ENCODE measurements around the gene SBNO2.

SBNO2 gene

GRCh38 chr19:1108291-1109031 lies 65.6 kb downstream of the SBNO2 start:
- no peak for TF ChIP-seq ESRRG (CRISPR knock-in tag; IDR thresholded peaks at IDR 0.05)
- no peak for TF ChIP-seq ZFP30 (CRISPR knock-in tag; IDR thresholded peaks at IDR 0.05)
- TF ChIP-seq ISL1 (CRISPR knock-in tag; IDR thresholded peaks at IDR 0.05): no peak
- TF ChIP-seq PATZ1 (CRISPR knock-in tag; IDR thresholded peaks at IDR 0.05; ENCODE audit: borderline replicate concordance): no peak
- TF ChIP-seq CSDC2 (CRISPR knock-in tag; IDR thresholded peaks at IDR 0.05): no peak
- TF ChIP-seq GLIS3 (CRISPR knock-in tag; IDR thresholded peaks at IDR 0.05): no peak
- no peak for TF ChIP-seq ZNF8 (CRISPR knock-in tag; IDR thresholded peaks at IDR 0.05)
- TF ChIP-seq SNAI2 (CRISPR knock-in tag; IDR thresholded peaks at IDR 0.05): no peak
- no peak for TF ChIP-seq BACH2 (CRISPR knock-in tag; IDR thresholded peaks at IDR 0.05; ENCODE audit: borderline replicate concordance)
- no peak for TF ChIP-seq ZNF565 (CRISPR knock-in tag; conservative IDR thresholded peaks at IDR 0.05; ENCODE audit: low read depth)
- TF ChIP-seq ZC3H10 (CRISPR knock-in tag; IDR thresholded peaks at IDR 0.05): no peak
- no peak for TF ChIP-seq CSRNP3 (CRISPR knock-in tag; IDR thresholded peaks at IDR 0.05)
- TF ChIP-seq POU6F1 (CRISPR knock-in tag; IDR thresholded peaks at IDR 0.05; ENCODE audit: borderline replicate concordance, low read depth): no peak
- TF ChIP-seq ZFP3 (CRISPR knock-in tag; IDR thresholded peaks at IDR 0.05): no peak
- no peak for TF ChIP-seq TOX (CRISPR knock-in tag; IDR thresholded peaks at IDR 0.05; ENCODE audit: borderline replicate concordance)
- TF ChIP-seq CREB5 (CRISPR knock-in tag; IDR thresholded peaks at IDR 0.05; ENCODE audit: low read depth): no peak
- TF ChIP-seq PPARA (CRISPR knock-in tag; IDR thresholded peaks at IDR 0.05; ENCODE audit: borderline replicate concordance): no peak
- no peak for TF ChIP-seq ZNF70 (CRISPR knock-in tag; IDR thresholded peaks at IDR 0.05)
- ATAC-seq: no peak

GRCh38 chr19:1107661-1108261 lies 66.3 kb downstream of the SBNO2 start:
- no peak for TF ChIP-seq OSR1 (CRISPR knock-in tag; IDR thresholded peaks at IDR 0.05)
- no peak for ATAC-seq

GRCh38 chr19:1106841-1107660 lies 67.0 kb downstream of the SBNO2 start:
- no peak for ATAC-seq
- TF ChIP-seq ISL1 (CRISPR knock-in tag; IDR thresholded peaks at IDR 0.05) (no peak), SNAI2 (CRISPR knock-in tag; IDR thresholded peaks at IDR 0.05) (no peak), ESRRG (CRISPR knock-in tag; IDR thresholded peaks at IDR 0.05) (no peak), TCF4 (CRISPR knock-in tag; IDR thresholded peaks at IDR 0.05; ENCODE audit: borderline replicate concordance) (no peak), ZFP3 (CRISPR knock-in tag; IDR thresholded peaks at IDR 0.05) (no peak), CSRNP3 (CRISPR knock-in tag; IDR thresholded peaks at IDR 0.05) (no peak), ZFP30 (CRISPR knock-in tag; IDR thresholded peaks at IDR 0.05) (no peak), ZNF565 (CRISPR knock-in tag; conservative IDR thresholded peaks at IDR 0.05; ENCODE audit: low read depth) (no peak), POU6F1 (CRISPR knock-in tag; IDR thresholded peaks at IDR 0.05; ENCODE audit: borderline replicate concordance, low read depth) (no peak), PATZ1 (CRISPR knock-in tag; IDR thresholded peaks at IDR 0.05; ENCODE audit: borderline replicate concordance) (no peak), CREB5 (CRISPR knock-in tag; IDR thresholded peaks at IDR 0.05; ENCODE audit: low read depth) (no peak), ZNF70 (CRISPR knock-in tag; IDR thresholded peaks at IDR 0.05) (no peak)
